HepG2 (cell line): ENCODE measurements around the gene FCMR.

ENCODE experiments used
- EP300 ChIP-seq, 3 experiments: sonication (generic) in 1 of 3; formaldehyde crosslinking in 1 of 3; IDR thresholded peaks; 2 replicates each; pipeline versions ENCODE4 v1.5.1 to v1.6.1; 2011 to 2020; ENCODE audit warnings: low read depth in 2 of 3, low read length in 2 of 3, borderline replicate concordance in 1 of 3, improper control_type of control experiment in 1 of 3, mild to moderate bottlenecking in 1 of 3, missing genetic modification reagents in 1 of 3, moderate library complexity in 1 of 3
- HNRNPH1 ChIP-seq: fragments of 200-400 bp; formaldehyde crosslinking; optimal IDR thresholded peaks from 2 replicates; pipeline ENCODE3; 2017; ENCODE audit warnings: mild to moderate bottlenecking, low read depth, low read length
- MAZ ChIP-seq, 2 experiments: sonication (generic) in 1 of 2; formaldehyde crosslinking in 1 of 2; IDR thresholded peaks; 2 replicates each; pipeline versions ENCODE4 v1.5.0 to v1.6.1; 2012 to 2020; ENCODE audit warnings: low read depth in 2 of 2, mild to moderate bottlenecking in 2 of 2, borderline replicate concordance in 1 of 2, improper control_type of control experiment in 1 of 2, low read length in 1 of 2, missing genetic modification reagents in 1 of 2, moderate library complexity in 1 of 2
- NFKBIZ ChIP-seq: IDR thresholded peaks from 2 replicates; pipeline ENCODE4 v1.6.1; 2018; ENCODE audit warnings: missing genetic modification reagents, missing compliant biosample characterization
- POLR2G ChIP-seq: fragments of 200-400 bp; formaldehyde crosslinking; IDR thresholded peaks from 2 replicates; pipeline ENCODE4 v1.6.1; 2018; ENCODE audit warnings: mild to moderate bottlenecking, low read depth, low read length, moderate library complexity
- ZNF121 ChIP-seq: sonication (generic); formaldehyde crosslinking; IDR thresholded peaks from 2 replicates; pipeline ENCODE4 v1.5.0; 2020; ENCODE audit warnings: mild to moderate bottlenecking, missing genetic modification reagents
- TF ChIP-seq, protein P1 (sequence below): sonication (generic); formaldehyde crosslinking; IDR thresholded peaks from 2 replicates; pipeline ENCODE4 v1.5.0; 2020; ENCODE audit warnings: mild to moderate bottlenecking, missing genetic modification reagents, moderate library complexity
- TF ChIP-seq, protein P2 (sequence below), 2 experiments: fragments of 450-650 bp in 1 of 2; sonication (generic) in 1 of 2; formaldehyde crosslinking in 1 of 2; IDR thresholded peaks; 2 replicates each; pipeline versions ENCODE4 v1.6.1 to v1.8.0; 2016 to 2022; ENCODE audit warnings: antibody characterized with exemption in 1 of 2, mild to moderate bottlenecking in 1 of 2, missing genetic modification reagents in 1 of 2
- TF ChIP-seq, protein P3 (sequence below): sonication (generic); formaldehyde crosslinking; IDR thresholded peaks from 2 replicates; pipeline ENCODE4 v1.4.0; 2020; ENCODE audit warnings: low read depth, mild to moderate bottlenecking, missing genetic modification reagents
- TF ChIP-seq, protein P4 (sequence below): sonication (generic); formaldehyde crosslinking; IDR thresholded peaks from 2 replicates; pipeline ENCODE4 v1.4.0; 2020; ENCODE audit warnings: mild to moderate bottlenecking, missing genetic modification reagents

- no peak for TF ChIP-seq NFKBIZ (CRISPR knock-in tag)
- TF ChIP-seq EP300 (IDR thresholded peaks at IDR 0.05; ENCODE audit: low read depth in 2 of 2, low read length in 2 of 2): no peak
- TF ChIP-seq EP300 (CRISPR knock-in tag; IDR thresholded peaks at IDR 0.05; ENCODE audit: borderline replicate concordance): no peak
- no peak for TF ChIP-seq ZNF121 (CRISPR knock-in tag)
- TF ChIP-seq, protein P1, sequence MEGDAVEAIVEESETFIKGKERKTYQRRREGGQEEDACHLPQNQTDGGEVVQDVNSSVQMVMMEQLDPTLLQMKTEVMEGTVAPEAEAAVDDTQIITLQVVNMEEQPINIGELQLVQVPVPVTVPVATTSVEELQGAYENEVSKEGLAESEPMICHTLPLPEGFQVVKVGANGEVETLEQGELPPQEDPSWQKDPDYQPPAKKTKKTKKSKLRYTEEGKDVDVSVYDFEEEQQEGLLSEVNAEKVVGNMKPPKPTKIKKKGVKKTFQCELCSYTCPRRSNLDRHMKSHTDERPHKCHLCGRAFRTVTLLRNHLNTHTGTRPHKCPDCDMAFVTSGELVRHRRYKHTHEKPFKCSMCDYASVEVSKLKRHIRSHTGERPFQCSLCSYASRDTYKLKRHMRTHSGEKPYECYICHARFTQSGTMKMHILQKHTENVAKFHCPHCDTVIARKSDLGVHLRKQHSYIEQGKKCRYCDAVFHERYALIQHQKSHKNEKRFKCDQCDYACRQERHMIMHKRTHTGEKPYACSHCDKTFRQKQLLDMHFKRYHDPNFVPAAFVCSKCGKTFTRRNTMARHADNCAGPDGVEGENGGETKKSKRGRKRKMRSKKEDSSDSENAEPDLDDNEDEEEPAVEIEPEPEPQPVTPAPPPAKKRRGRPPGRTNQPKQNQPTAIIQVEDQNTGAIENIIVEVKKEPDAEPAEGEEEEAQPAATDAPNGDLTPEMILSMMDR: no peak
- no peak for TF ChIP-seq MAZ (IDR thresholded peaks at IDR 0.05; ENCODE audit: borderline replicate concordance, low read depth, low read length)
- TF ChIP-seq MAZ (CRISPR knock-in tag; IDR thresholded peaks at IDR 0.05; ENCODE audit: low read depth): no peak
- no peak for TF ChIP-seq POLR2G
- TF ChIP-seq, protein P2, sequence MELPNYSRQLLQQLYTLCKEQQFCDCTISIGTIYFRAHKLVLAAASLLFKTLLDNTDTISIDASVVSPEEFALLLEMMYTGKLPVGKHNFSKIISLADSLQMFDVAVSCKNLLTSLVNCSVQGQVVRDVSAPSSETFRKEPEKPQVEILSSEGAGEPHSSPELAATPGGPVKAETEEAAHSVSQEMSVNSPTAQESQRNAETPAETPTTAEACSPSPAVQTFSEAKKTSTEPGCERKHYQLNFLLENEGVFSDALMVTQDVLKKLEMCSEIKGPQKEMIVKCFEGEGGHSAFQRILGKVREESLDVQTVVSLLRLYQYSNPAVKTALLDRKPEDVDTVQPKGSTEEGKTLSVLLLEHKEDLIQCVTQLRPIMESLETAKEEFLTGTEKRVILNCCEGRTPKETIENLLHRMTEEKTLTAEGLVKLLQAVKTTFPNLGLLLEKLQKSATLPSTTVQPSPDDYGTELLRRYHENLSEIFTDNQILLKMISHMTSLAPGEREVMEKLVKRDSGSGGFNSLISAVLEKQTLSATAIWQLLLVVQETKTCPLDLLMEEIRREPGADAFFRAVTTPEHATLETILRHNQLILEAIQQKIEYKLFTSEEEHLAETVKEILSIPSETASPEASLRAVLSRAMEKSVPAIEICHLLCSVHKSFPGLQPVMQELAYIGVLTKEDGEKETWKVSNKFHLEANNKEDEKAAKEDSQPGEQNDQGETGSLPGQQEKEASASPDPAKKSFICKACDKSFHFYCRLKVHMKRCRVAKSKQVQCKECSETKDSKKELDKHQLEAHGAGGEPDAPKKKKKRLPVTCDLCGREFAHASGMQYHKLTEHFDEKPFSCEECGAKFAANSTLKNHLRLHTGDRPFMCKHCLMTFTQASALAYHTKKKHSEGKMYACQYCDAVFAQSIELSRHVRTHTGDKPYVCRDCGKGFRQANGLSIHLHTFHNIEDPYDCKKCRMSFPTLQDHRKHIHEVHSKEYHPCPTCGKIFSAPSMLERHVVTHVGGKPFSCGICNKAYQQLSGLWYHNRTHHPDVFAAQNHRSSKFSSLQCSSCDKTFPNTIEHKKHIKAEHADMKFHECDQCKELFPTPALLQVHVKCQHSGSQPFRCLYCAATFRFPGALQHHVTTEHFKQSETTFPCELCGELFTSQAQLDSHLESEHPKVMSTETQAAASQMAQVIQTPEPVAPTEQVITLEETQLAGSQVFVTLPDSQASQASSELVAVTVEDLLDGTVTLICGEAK (IDR thresholded peaks at IDR 0.05): no peak
- TF ChIP-seq, protein P2 (CRISPR knock-in tag; IDR thresholded peaks at IDR 0.05): no peak
- no peak for TF ChIP-seq HNRNPH1
- TF ChIP-seq, protein P3, sequence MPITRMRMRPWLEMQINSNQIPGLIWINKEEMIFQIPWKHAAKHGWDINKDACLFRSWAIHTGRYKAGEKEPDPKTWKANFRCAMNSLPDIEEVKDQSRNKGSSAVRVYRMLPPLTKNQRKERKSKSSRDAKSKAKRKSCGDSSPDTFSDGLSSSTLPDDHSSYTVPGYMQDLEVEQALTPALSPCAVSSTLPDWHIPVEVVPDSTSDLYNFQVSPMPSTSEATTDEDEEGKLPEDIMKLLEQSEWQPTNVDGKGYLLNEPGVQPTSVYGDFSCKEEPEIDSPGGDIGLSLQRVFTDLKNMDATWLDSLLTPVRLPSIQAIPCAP (CRISPR knock-in tag): no peak
- TF ChIP-seq, protein P4, sequence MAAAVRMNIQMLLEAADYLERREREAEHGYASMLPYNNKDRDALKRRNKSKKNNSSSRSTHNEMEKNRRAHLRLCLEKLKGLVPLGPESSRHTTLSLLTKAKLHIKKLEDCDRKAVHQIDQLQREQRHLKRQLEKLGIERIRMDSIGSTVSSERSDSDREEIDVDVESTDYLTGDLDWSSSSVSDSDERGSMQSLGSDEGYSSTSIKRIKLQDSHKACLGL: no peak
Measured at GRCh38 chr1:206961668-206962067, 39.9 kb upstream of the FCMR start.
